H9 (cell line): ENCODE results near the gene PLXNA4. TPM values are rescaled to one million over a fixed set of nuclear protein-coding genes. Genes with fewer than 3 reads are reported as not detected.

Experiments used
- DNase-seq: peaks from one replicate; pipeline ENCODE4 v3.0.0-alpha.2; 2017
- H2AFZ ChIP-seq: one replicate; pipeline ENCODE4 v1.6.1; 2013; ENCODE audit warnings: mild to moderate bottlenecking, low read length, control low read depth, moderate library complexity
- H2AK5ac ChIP-seq: 2 replicates; pipeline ENCODE4 v1.6.1; 2013; ENCODE audit warnings: low read length, control low read depth, mixed read lengths; ENCODE audit not compliant: insufficient read length
- H2BK120ac ChIP-seq: one replicate; pipeline ENCODE4 v1.6.1; 2013; ENCODE audit warnings: low read depth, mild to moderate bottlenecking, low read length, control low read depth, inconsistent platforms; ENCODE audit not compliant: poor library complexity, severe bottlenecking
- H2BK12ac ChIP-seq: 2 replicates; pipeline ENCODE4 v1.6.1; 2013; ENCODE audit warnings: low read length, control low read depth, mixed read lengths, low read depth; ENCODE audit not compliant: insufficient read length
- H2BK15ac ChIP-seq: 2 replicates; pipeline ENCODE4 v1.6.1; 2013; ENCODE audit warnings: low read depth, low read length, control low read depth
- H2BK20ac ChIP-seq: one replicate; pipeline ENCODE4 v1.6.1; 2013; ENCODE audit warnings: low read depth, mild to moderate bottlenecking, low read length, control low read depth, inconsistent platforms; ENCODE audit not compliant: poor library complexity, severe bottlenecking
- H2BK5ac ChIP-seq: 2 replicates; pipeline ENCODE4 v1.6.1; 2013; ENCODE audit warnings: low read length, control low read depth, mixed read lengths; ENCODE audit not compliant: insufficient read length
- H3K14ac ChIP-seq: 2 replicates; pipeline ENCODE4 v1.6.1; 2013; ENCODE audit warnings: low read length, control low read depth; ENCODE audit not compliant: insufficient read depth
- H3K18ac ChIP-seq: 2 replicates; pipeline ENCODE4 v1.6.1; 2013; ENCODE audit warnings: low read depth, mild to moderate bottlenecking, mixed read lengths, low read length, control low read depth; ENCODE audit not compliant: insufficient read length
- H3K23ac ChIP-seq: 2 replicates; pipeline ENCODE4 v1.6.1; 2013; ENCODE audit warnings: low read length, control low read depth, mixed read lengths, low read depth; ENCODE audit not compliant: insufficient read length
- H3K23me2 ChIP-seq: 2 replicates; pipeline ENCODE4 v1.6.1; 2013; ENCODE audit warnings: low read depth, mild to moderate bottlenecking, mixed read lengths, low read length, control low read depth; ENCODE audit not compliant: insufficient read length, poor library complexity, severe bottlenecking
- H3K27ac ChIP-seq: 2 replicates; pipeline ENCODE4 v1.5.1; 2013; ENCODE audit warnings: low read length, control low read depth, mixed read lengths, low read depth; ENCODE audit not compliant: insufficient read length
- H3K27me3 ChIP-seq: 2 replicates; pipeline ENCODE4 v1.6.1; 2013; ENCODE audit warnings: low read length, control low read depth, inconsistent platforms; ENCODE audit not compliant: insufficient read depth
- H3K4ac ChIP-seq: 2 replicates; pipeline ENCODE4 v1.6.1; 2013; ENCODE audit warnings: low read depth, mild to moderate bottlenecking, control low read depth, inconsistent platforms, low read length, moderate library complexity
- H3K4me1 ChIP-seq: 2 replicates; pipeline ENCODE4 v1.6.1; 2013; ENCODE audit warnings: low read length, control low read depth, inconsistent platforms; ENCODE audit not compliant: insufficient read depth
- H3K4me2 ChIP-seq: 2 replicates; pipeline ENCODE4 v1.6.1; 2013; ENCODE audit warnings: low read length, control low read depth, mixed read lengths; ENCODE audit not compliant: insufficient read length, insufficient read depth
- H3K56ac ChIP-seq: 2 replicates; pipeline ENCODE4 v1.6.1; 2013; ENCODE audit warnings: low read depth, mild to moderate bottlenecking, mixed read lengths, low read length, control low read depth; ENCODE audit not compliant: insufficient read length
- H3K79me1 ChIP-seq: 2 replicates; pipeline ENCODE4 v1.6.1; 2013; ENCODE audit warnings: low read depth, mild to moderate bottlenecking, moderate library complexity, low read length, control low read depth, inconsistent platforms; ENCODE audit not compliant: insufficient read depth, poor library complexity, severe bottlenecking
- H3K79me2 ChIP-seq: 2 replicates; pipeline ENCODE4 v1.6.1; 2013; ENCODE audit warnings: low read length, control low read depth, inconsistent platforms; ENCODE audit not compliant: insufficient read depth
- H3K9ac ChIP-seq: 2 replicates; pipeline ENCODE4 v1.6.1; 2013; ENCODE audit warnings: low read length, control low read depth, mixed read lengths; ENCODE audit not compliant: insufficient read length; ENCODE audit errors: extremely low read depth
- H3K9me3 ChIP-seq: one replicate; pipeline ENCODE4 v1.6.1; 2013; ENCODE audit warnings: low read depth, low read length, inconsistent platforms; ENCODE audit not compliant: control insufficient read depth
- H3T11ph ChIP-seq: one replicate; pipeline ENCODE4 v1.6.1; 2013; ENCODE audit warnings: mild to moderate bottlenecking, low read length, control low read depth, inconsistent platforms
- H4K20me1 ChIP-seq: one replicate; pipeline ENCODE4 v1.6.1; 2013; ENCODE audit not compliant: control insufficient read depth, insufficient read length, insufficient read depth
- H4K5ac ChIP-seq: 2 replicates; pipeline ENCODE4 v1.6.1; 2013; ENCODE audit warnings: low read depth, mild to moderate bottlenecking, mixed read lengths, low read length, control low read depth; ENCODE audit not compliant: insufficient read length
- H4K8ac ChIP-seq: replicated peaks from 2 replicates; pipeline ENCODE4 v1.6.1; 2013; ENCODE audit warnings: low read length, control low read depth, mixed read lengths, low read depth; ENCODE audit not compliant: insufficient read length
- H4K91ac ChIP-seq: 2 replicates; pipeline ENCODE4 v1.6.1; 2013; ENCODE audit warnings: low read depth, mild to moderate bottlenecking, moderate library complexity, mixed read lengths, low read length, control low read depth; ENCODE audit not compliant: insufficient read length
- H3K27ac Mint-ChIP-seq, 3 experiments: 2 replicates in 2 of 3; 3 replicates in 1 of 3; pipeline ENCODE4 v1.8.0; 2020 to 2021; ENCODE audit warnings: mixed read lengths in 3 of 3, mild to moderate bottlenecking in 1 of 3, moderate library complexity in 1 of 3
- H3K27me3 Mint-ChIP-seq: 2 replicates; pipeline ENCODE4 v1.8.0; 2021; ENCODE audit warnings: low read depth, mild to moderate bottlenecking, moderate library complexity, mixed read lengths
- H3K36me3 Mint-ChIP-seq, 3 experiments: 2 replicates in 2 of 3; 3 replicates in 1 of 3; pipeline ENCODE4 v1.8.0; 2020 to 2021; ENCODE audit warnings: low read depth in 3 of 3, mixed read lengths in 3 of 3; ENCODE audit not compliant: insufficient read depth in 1 of 3
- H3K4me1 Mint-ChIP-seq, 2 experiments: 2 replicates each; pipeline ENCODE4 v1.8.0; 2020; ENCODE audit warnings: mixed read lengths in 2 of 2
- H3K4me3 Mint-ChIP-seq, 2 experiments: 2 replicates in 1 of 2; 3 replicates in 1 of 2; pipeline ENCODE4 v1.8.0; 2020 to 2021; ENCODE audit warnings: mild to moderate bottlenecking in 2 of 2, mixed read lengths in 2 of 2, moderate library complexity in 1 of 2
- H3K9me3 Mint-ChIP-seq, 2 experiments: 2 replicates in 1 of 2; 3 replicates in 1 of 2; pipeline ENCODE4 v1.8.0; 2020; ENCODE audit warnings: mild to moderate bottlenecking in 2 of 2, mixed read lengths in 2 of 2, moderate library complexity in 1 of 2
- WGBS: extraction: QIAGEN DNeasy Blood & Tissue Kit; methylation state at CpG from one replicate; pipeline ENCODE4 v1.1.7; 2013; ENCODE audit warnings: missing lambda C conversion rate, low lambda C conversion rate, mixed read lengths; ENCODE audit not compliant: insufficient read length; ENCODE audit errors: extremely low coverage; 5-methylcytosine and 5-hydroxymethylcytosine counted together
- total RNA-seq: library from RNA; stranded (reverse); gene quantifications from 2 replicates; pipeline ENCODE4 v1.2.1, GENCODE V29; 2021
- TF ChIP-seq, protein P1 (sequence below): fragments of 200-600 bp; sonication (generic); conservative IDR thresholded peaks from 3 replicates; pipeline ENCODE4 v1.8.0; 2021; ENCODE audit warnings: antibody characterized with exemption, mild to moderate bottlenecking

The PLXNA4 gene
- total RNA-seq, 1 experiment from 2014 or later, result 0.35 TPM

DNA sequence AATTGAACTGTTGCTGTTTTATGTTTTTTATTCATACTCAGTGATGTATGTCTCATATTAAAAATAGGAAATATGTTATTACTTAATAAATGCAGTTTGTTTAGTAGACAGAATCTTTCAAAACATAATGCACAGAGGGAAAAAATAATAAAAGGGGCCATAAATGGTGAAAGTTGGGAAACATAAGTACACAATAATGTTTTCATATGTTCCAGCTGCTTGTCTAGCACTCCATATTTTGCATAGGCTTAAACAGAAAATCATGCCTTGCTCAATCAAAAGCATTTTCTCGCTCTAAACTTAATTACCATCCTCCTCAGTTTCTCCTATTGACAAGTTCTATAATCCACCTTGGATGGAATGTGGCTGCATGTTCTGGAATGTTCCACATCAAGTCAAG, 333.2 kb downstream of the PLXNA4 start:
- Mint-ChIP-seq H3K27ac (no peak overlapping the region), H3K4me1 (peaks cover 7 to 8% of the 10 kb centered on the region in 2 experiments), H3K36me3 (peaks cover 0 to 15% (median 4%) of the 10 kb centered on the region in 3 experiments; a peak in 3 of 7 replicates), H3K9me3 (peaks cover 12 to 13% of the 10 kb centered on the region in 2 experiments), H3K4me3 (no peak overlapping the region), H3K27me3 (peaks cover 3% of the 10 kb centered on the region)
- no peak overlapping the region for H3K23ac ChIP-seq
- no peaks in the 10 kb centered on the region for H3K79me1 ChIP-seq
- no peaks in the 10 kb centered on the region for H3K79me2 ChIP-seq
- no peak overlapping the region for H2BK5ac ChIP-seq
- WGBS, result no CpG with 5 or more reads among the region's 1 CpG
- no peak overlapping the region for H3K9ac ChIP-seq
- H2BK120ac ChIP-seq, result no peak overlapping the region
- DNase-seq, result no peak
- H3K4me1 ChIP-seq, result no peaks in the 10 kb centered on the region
- H3K23me2 ChIP-seq, result no peaks in the 10 kb centered on the region
- H3T11ph ChIP-seq, result no peak overlapping the region
- TF ChIP-seq, protein P1, sequence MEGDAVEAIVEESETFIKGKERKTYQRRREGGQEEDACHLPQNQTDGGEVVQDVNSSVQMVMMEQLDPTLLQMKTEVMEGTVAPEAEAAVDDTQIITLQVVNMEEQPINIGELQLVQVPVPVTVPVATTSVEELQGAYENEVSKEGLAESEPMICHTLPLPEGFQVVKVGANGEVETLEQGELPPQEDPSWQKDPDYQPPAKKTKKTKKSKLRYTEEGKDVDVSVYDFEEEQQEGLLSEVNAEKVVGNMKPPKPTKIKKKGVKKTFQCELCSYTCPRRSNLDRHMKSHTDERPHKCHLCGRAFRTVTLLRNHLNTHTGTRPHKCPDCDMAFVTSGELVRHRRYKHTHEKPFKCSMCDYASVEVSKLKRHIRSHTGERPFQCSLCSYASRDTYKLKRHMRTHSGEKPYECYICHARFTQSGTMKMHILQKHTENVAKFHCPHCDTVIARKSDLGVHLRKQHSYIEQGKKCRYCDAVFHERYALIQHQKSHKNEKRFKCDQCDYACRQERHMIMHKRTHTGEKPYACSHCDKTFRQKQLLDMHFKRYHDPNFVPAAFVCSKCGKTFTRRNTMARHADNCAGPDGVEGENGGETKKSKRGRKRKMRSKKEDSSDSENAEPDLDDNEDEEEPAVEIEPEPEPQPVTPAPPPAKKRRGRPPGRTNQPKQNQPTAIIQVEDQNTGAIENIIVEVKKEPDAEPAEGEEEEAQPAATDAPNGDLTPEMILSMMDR, result no peak
- H4K20me1 ChIP-seq, result no peaks in the 10 kb centered on the region
- H4K91ac ChIP-seq, result no peak overlapping the region
- H3K14ac ChIP-seq, result no peak overlapping the region
- no peak overlapping the region for H2AK5ac ChIP-seq
- no peak overlapping the region for H3K27ac ChIP-seq
- no peak overlapping the region for H3K56ac ChIP-seq
- no peak overlapping the region for H4K5ac ChIP-seq
- H4K8ac ChIP-seq, result no peak overlapping the region
- no peak overlapping the region for H3K4ac ChIP-seq
- no peak overlapping the region for H3K4me2 ChIP-seq
- H2BK20ac ChIP-seq, result no peak overlapping the region
- no peaks in the 10 kb centered on the region for H3K9me3 ChIP-seq
- H2BK12ac ChIP-seq, result no peak overlapping the region
- no peaks in the 10 kb centered on the region for H3K27me3 ChIP-seq
- no peak overlapping the region for H2AFZ ChIP-seq
- no peak overlapping the region for H3K18ac ChIP-seq
- no peak overlapping the region for H2BK15ac ChIP-seq
